ENCODE results near the gene PLAAT1.

Gene PLAAT1

GRCh38 chr3:193240850-193241706 lies at the start of gene PLAAT1:
Gene PLAAT1, plus strand, starts transcription at chr3:193241222. Its CDS starts 14,429 bp downstream, at chr3:193255651.
- no peak for DNase-seq

GRCh38 chr3:193194371-193194770 lies 46.7 kb upstream of the PLAAT1 start:
- no peak for DNase-seq

GRCh38 chr3:193196746-193197145 lies 44.3 kb upstream of the PLAAT1 start:
- no peak for DNase-seq

GRCh38 chr3:193207290-193208273 lies 33.4 kb upstream of the PLAAT1 start:
- no peak for DNase-seq

- DNase-seq, result no peak
Observed at GRCh38 chr3:193210618-193211017, 30.4 kb upstream of the PLAAT1 start.

GRCh38 chr3:193211173-193211572 lies 29.8 kb upstream of the PLAAT1 start:
- no peak for DNase-seq

GRCh38 chr3:193211984-193212383 lies 29.0 kb upstream of the PLAAT1 start:
- DNase-seq, result no peak

GRCh38 chr3:193212844-193213243 lies 28.2 kb upstream of the PLAAT1 start:
- no peak for DNase-seq

GRCh38 chr3:193214445-193214844 lies 26.6 kb upstream of the PLAAT1 start:
- DNase-seq, result no peak

- no peak for DNase-seq
Observed at GRCh38 chr3:193225302-193226125, 15.5 kb upstream of the PLAAT1 start.

- DNase-seq, result no peak
Observed at GRCh38 chr3:193228206-193228605, 12.8 kb upstream of the PLAAT1 start.

GRCh38 chr3:193229851-193230420 lies 11.1 kb upstream of the PLAAT1 start:
- no peak for DNase-seq

- DNase-seq, result no peak
Observed at GRCh38 chr3:193230610-193231009, 10.4 kb upstream of the PLAAT1 start.

GRCh38 chr3:193231201-193231600 lies 9.8 kb upstream of the PLAAT1 start:
- no peak for DNase-seq

GRCh38 chr3:193236599-193236998 lies 4.4 kb upstream of the PLAAT1 start:
- DNase-seq, result no peak

- no peak for DNase-seq
Observed at GRCh38 chr3:193237030-193237429, 4.0 kb upstream of the PLAAT1 start.

GRCh38 chr3:193240436-193240849 lies 579 bp upstream of the PLAAT1 start:
- no peak for DNase-seq

GRCh38 chr3:193241716-193242115 lies 694 bp downstream of the PLAAT1 start:
- no peak for DNase-seq

- DNase-seq, result no peak
Observed at GRCh38 chr3:193243571-193243970, 2.5 kb downstream of the PLAAT1 start.

GRCh38 chr3:193248848-193249468 lies 7.9 kb downstream of the PLAAT1 start:
- DNase-seq, result no peak

- DNase-seq, result no peak
Observed at GRCh38 chr3:193250492-193250891, 9.5 kb downstream of the PLAAT1 start.
